Measurements from ENCODE around the gene MFAP2. TPM values are rescaled to one million over a fixed set of nuclear protein-coding genes. Genes with fewer than 3 reads are reported as not detected.

Gene MFAP2
- polyA plus RNA-seq, 3 donors: not detected

DNA sequence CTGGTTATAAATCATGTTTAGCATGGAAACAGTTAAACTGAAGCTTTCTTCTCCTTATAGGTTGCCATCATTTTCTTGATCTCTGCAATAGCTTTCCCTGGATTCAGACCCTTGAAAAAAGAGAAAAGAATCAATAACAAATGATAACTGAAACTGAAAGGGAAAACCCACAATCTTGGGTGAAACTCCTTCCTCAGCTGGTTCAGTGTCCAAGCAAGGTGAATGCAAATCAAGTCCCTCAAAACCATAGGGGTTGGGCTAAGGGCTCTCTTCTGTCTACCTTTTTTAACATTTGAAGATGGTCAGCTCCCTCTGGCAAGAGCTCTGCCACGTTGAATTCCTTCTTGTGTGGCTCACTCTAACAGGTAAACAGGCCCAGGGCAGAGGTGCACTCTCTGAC lies 38.4 kb upstream of the MFAP2 start:
- Histone ChIP-seq H3K9ac (ENCODE audit: insufficient read depth, low read length, poor library complexity, severe bottlenecking) (no peak overlapping the region), H3K4me3 (replicated peaks in 1 of 3; ENCODE audit: low read depth in 2 of 3, low read length in 3 of 3) (no peak overlapping the region), H4K20me1 (ENCODE audit: insufficient read depth, low read length) (peaks cover 17% of the 10 kb centered on the region), H2AFZ (ENCODE audit: insufficient read depth, low read depth, low read length, poor library complexity, severe bottlenecking) (no peak overlapping the region), H3K79me2 (ENCODE audit: insufficient read depth, low read length) (no peaks in the 10 kb centered on the region), H3K36me3 (replicated peaks in 1 of 2; ENCODE audit: control insufficient read depth in 1 of 2, insufficient read depth in 2 of 2, low read length in 2 of 2) (peaks cover 59 to 66% of the 10 kb centered on the region in 2 donors), H3K9me3 (replicated peaks in 1 of 2; ENCODE audit: control insufficient read depth in 1 of 2, insufficient read depth in 1 of 2, low read length in 2 of 2) (no peaks in the 10 kb centered on the region), H3K27ac (ENCODE audit: low read depth in 1 of 2, low read length in 2 of 2) (no peak overlapping the region), H3K4me2 (replicated peaks; ENCODE audit: extremely low read depth, low read length, poor library complexity, severe bottlenecking) (no peak overlapping the region), H3K4me1 (ENCODE audit: control insufficient read depth in 1 of 2, insufficient read depth in 2 of 2, low read length in 2 of 2) (peaks cover 26 to 34% of the 10 kb centered on the region in 2 donors), H3K27me3 (ENCODE audit: control insufficient read depth in 2 of 2, insufficient read depth in 2 of 2, low read length in 2 of 2) (no peaks in the 10 kb centered on the region)
- peaks cover 0 to 2% (median 0%) of the 10 kb centered on the region in 3 donors for H3K27me3 Mint-ChIP-seq (ENCODE audit: low read depth in 3 of 3)
- no peak for DNase-seq
- peaks cover 58 to 64% of the 10 kb centered on the region in 2 donors for H3K36me3 Mint-ChIP-seq
- H3K4me3 Mint-ChIP-seq: no peak overlapping the region
- 93% methylated on average over 1 of the region's 1 CpG for WGBS (ENCODE audit: insufficient coverage)
- peak overlapping the region in 4 of 7 donors; percentile 33 to 69 (median 48) for H3K27ac Mint-ChIP-seq
- H3K9me3 Mint-ChIP-seq: peaks cover 0 to 2% (median 0%) of the 10 kb centered on the region in 7 donors
- intact Hi-C loops (cut with micrococcal nuclease): no loop called here
- H3K4me1 Mint-ChIP-seq: peaks cover 30% of the 10 kb centered on the region
- TF ChIP-seq, protein P1, sequence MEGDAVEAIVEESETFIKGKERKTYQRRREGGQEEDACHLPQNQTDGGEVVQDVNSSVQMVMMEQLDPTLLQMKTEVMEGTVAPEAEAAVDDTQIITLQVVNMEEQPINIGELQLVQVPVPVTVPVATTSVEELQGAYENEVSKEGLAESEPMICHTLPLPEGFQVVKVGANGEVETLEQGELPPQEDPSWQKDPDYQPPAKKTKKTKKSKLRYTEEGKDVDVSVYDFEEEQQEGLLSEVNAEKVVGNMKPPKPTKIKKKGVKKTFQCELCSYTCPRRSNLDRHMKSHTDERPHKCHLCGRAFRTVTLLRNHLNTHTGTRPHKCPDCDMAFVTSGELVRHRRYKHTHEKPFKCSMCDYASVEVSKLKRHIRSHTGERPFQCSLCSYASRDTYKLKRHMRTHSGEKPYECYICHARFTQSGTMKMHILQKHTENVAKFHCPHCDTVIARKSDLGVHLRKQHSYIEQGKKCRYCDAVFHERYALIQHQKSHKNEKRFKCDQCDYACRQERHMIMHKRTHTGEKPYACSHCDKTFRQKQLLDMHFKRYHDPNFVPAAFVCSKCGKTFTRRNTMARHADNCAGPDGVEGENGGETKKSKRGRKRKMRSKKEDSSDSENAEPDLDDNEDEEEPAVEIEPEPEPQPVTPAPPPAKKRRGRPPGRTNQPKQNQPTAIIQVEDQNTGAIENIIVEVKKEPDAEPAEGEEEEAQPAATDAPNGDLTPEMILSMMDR (IDR thresholded peaks at IDR 0.05): no peak

DNA sequence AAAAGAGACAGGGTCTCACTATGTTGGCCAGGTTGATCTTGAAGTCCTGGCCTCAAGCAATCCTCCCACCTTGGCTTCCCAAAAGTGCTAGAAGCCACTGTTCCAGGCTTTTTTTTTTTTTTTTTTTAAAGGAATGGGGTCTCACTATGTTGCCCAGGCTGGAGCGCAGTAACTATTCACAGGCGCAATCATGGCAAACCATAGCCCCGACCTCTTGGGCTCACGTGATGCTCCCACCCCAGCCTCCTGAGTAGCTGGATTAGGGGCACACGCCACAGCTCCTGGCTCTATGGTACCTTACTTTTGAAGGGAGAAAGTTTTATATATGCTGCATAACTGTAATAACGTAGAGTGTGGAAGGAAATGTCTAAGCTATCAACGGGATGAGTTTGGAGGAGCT lies 37.0 kb upstream of the MFAP2 start:
- peaks cover 0 to 2% (median 0%) of the 10 kb centered on the region in 7 donors for H3K9me3 Mint-ChIP-seq
- Histone ChIP-seq H3K9ac (ENCODE audit: insufficient read depth, low read length, poor library complexity, severe bottlenecking) (no peak overlapping the region), H3K27me3 (ENCODE audit: control insufficient read depth in 2 of 2, insufficient read depth in 2 of 2, low read length in 2 of 2) (no peaks in the 10 kb centered on the region), H3K9me3 (replicated peaks in 1 of 2; ENCODE audit: control insufficient read depth in 1 of 2, insufficient read depth in 1 of 2, low read length in 2 of 2) (no peaks in the 10 kb centered on the region), H3K4me2 (replicated peaks; ENCODE audit: extremely low read depth, low read length, poor library complexity, severe bottlenecking) (no peak overlapping the region), H3K4me1 (ENCODE audit: control insufficient read depth in 1 of 2, insufficient read depth in 2 of 2, low read length in 2 of 2) (peaks cover 24 to 28% of the 10 kb centered on the region in 2 donors), H3K27ac (ENCODE audit: low read depth in 1 of 2, low read length in 2 of 2) (no peak overlapping the region), H3K79me2 (ENCODE audit: insufficient read depth, low read length) (no peaks in the 10 kb centered on the region), H3K4me3 (replicated peaks in 1 of 3; ENCODE audit: low read depth in 2 of 3, low read length in 3 of 3) (no peak overlapping the region), H3K36me3 (replicated peaks in 1 of 2; ENCODE audit: control insufficient read depth in 1 of 2, insufficient read depth in 2 of 2, low read length in 2 of 2) (peaks cover 46 to 52% of the 10 kb centered on the region in 2 donors), H4K20me1 (ENCODE audit: insufficient read depth, low read length) (peaks cover 12% of the 10 kb centered on the region), H2AFZ (ENCODE audit: insufficient read depth, low read depth, low read length, poor library complexity, severe bottlenecking) (no peak overlapping the region)
- peaks cover 28% of the 10 kb centered on the region for H3K4me1 Mint-ChIP-seq
- no peak for DNase-seq
- peak overlapping the region in 2 of 7 donors; percentile 76 to 77 for H3K27ac Mint-ChIP-seq
- TF ChIP-seq, protein P1 (IDR thresholded peaks at IDR 0.05): no peak
- peaks cover 2 to 5% (median 3%) of the 10 kb centered on the region in 3 donors for H3K27me3 Mint-ChIP-seq (ENCODE audit: low read depth in 3 of 3)
- peaks cover 44 to 50% of the 10 kb centered on the region in 2 donors for H3K36me3 Mint-ChIP-seq
- no CpG with 5 or more reads among the region's 7 CpGs for WGBS (ENCODE audit: insufficient coverage)
- no peak overlapping the region for H3K4me3 Mint-ChIP-seq
- intact Hi-C loops (cut with micrococcal nuclease): no loop called here
